Chondrocyte (in vitro differentiated cells): ENCODE measurements around the gene CSNK1A1L. TPM values are rescaled to one million over a fixed set of nuclear protein-coding genes. Genes with fewer than 3 reads are reported as not detected.

Experiments used
- DNase-seq: peaks from one replicate; pipeline ENCODE4 v3.0.0; 2021; ENCODE audit warnings: mixed read lengths, low spot score
- H3K27ac Mint-ChIP-seq: one replicate; pipeline ENCODE4 v1.8.0; 2021; ENCODE audit warnings: mild to moderate bottlenecking, moderate library complexity, mixed read lengths; ENCODE audit not compliant: unreplicated experiment
- H3K27me3 Mint-ChIP-seq: 2 replicates; pipeline ENCODE4 v1.8.0; 2021; ENCODE audit warnings: low read depth, mixed read lengths
- H3K36me3 Mint-ChIP-seq: 2 replicates; pipeline ENCODE4 v1.8.0; 2021; ENCODE audit warnings: low read depth, mixed read lengths
- H3K4me1 Mint-ChIP-seq: 2 replicates; pipeline ENCODE4 v1.8.0; 2021; ENCODE audit warnings: low read depth, mild to moderate bottlenecking, mixed read lengths
- H3K4me3 Mint-ChIP-seq: one replicate; pipeline ENCODE4 v1.8.0; 2021; ENCODE audit warnings: mild to moderate bottlenecking, moderate library complexity, mixed read lengths; ENCODE audit not compliant: unreplicated experiment
- H3K9me3 Mint-ChIP-seq: 2 replicates; pipeline ENCODE4 v1.8.0; 2021; ENCODE audit warnings: low read depth, mixed read lengths
- total RNA-seq: library from RNA; stranded (reverse); gene quantifications from 3 replicates; pipeline ENCODE4 v1.2.1, GENCODE V29; 2021
- TF ChIP-seq, protein P1 (sequence below): fragments of 200-600 bp; sonication (generic); IDR thresholded peaks from 2 replicates; pipeline ENCODE4 v1.5.0; 2021; ENCODE audit warnings: antibody characterized with exemption, mild to moderate bottlenecking, moderate library complexity

Gene CSNK1A1L
- total RNA-seq, 1 donor from 2014 or later: not detected

DNA sequence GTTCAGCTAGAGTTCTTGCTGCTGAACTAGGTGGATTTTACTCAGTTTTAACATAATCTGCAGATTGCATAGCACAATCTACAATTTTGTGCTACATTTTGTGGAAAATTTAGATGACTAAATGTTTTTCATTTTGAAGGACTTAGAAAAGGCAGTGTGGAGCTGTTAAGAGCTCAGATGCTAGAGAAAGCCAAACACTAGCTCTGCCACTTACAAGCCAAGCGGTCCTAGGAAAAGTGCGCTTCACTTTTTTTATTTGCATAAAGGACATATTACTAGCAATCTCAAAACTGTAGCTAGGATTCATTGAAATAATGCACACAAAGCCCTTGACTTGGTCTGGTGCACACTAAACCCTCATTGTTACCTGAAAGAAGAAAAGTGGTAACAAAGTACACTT is 8.1 kb upstream of the CSNK1A1L start:
- TF ChIP-seq, protein P1, sequence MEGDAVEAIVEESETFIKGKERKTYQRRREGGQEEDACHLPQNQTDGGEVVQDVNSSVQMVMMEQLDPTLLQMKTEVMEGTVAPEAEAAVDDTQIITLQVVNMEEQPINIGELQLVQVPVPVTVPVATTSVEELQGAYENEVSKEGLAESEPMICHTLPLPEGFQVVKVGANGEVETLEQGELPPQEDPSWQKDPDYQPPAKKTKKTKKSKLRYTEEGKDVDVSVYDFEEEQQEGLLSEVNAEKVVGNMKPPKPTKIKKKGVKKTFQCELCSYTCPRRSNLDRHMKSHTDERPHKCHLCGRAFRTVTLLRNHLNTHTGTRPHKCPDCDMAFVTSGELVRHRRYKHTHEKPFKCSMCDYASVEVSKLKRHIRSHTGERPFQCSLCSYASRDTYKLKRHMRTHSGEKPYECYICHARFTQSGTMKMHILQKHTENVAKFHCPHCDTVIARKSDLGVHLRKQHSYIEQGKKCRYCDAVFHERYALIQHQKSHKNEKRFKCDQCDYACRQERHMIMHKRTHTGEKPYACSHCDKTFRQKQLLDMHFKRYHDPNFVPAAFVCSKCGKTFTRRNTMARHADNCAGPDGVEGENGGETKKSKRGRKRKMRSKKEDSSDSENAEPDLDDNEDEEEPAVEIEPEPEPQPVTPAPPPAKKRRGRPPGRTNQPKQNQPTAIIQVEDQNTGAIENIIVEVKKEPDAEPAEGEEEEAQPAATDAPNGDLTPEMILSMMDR: no peak
- Mint-ChIP-seq H3K27me3 (no peaks in the 10 kb centered on the region), H3K9me3 (peaks cover 9% of the 10 kb centered on the region), H3K27ac (no peak overlapping the region), H3K4me3 (no peak overlapping the region), H3K36me3 (no peaks in the 10 kb centered on the region), H3K4me1 (peaks cover 29% of the 10 kb centered on the region)
- DNase-seq: no peak

DNA sequence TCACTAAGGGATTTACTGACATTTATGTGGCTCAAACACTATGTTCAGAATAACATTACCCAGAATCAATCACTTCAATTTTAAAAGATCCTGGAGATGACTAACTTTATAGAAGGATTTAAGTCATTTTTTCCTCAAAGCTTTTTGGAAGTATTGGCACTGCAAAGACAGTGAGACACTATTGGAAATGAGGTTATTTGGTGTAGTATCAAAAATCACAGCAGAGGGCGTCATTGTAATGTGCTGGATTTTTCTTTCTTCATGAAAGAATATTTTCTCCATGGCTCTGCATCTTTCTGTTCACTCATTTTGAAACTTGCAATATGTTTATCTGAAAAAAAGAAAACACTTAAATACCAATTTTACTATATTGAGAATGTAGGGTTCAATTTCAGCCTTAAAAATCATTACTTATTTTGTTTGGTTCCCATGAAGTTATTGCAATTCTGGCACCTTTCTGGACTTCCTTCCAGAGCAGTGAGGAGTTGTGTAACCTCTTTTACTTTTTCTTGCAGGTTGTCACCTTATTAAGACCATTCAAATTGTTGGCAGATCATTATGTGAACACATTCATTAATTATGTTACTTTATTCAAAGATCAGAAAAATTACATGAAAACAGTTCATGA is 3.7 kb upstream of the CSNK1A1L start:
- no peak overlapping the region for H3K4me3 Mint-ChIP-seq
- H3K9me3 Mint-ChIP-seq: peaks cover 6% of the 10 kb centered on the region
- H3K36me3 Mint-ChIP-seq: no peaks in the 10 kb centered on the region
- peak overlapping the region; percentile 71 for H3K27ac Mint-ChIP-seq
- peaks cover 41% of the 10 kb centered on the region for H3K4me1 Mint-ChIP-seq
- TF ChIP-seq, protein P1: peak; percentile 94
- H3K27me3 Mint-ChIP-seq: no peaks in the 10 kb centered on the region
- no peak for DNase-seq

DNA sequence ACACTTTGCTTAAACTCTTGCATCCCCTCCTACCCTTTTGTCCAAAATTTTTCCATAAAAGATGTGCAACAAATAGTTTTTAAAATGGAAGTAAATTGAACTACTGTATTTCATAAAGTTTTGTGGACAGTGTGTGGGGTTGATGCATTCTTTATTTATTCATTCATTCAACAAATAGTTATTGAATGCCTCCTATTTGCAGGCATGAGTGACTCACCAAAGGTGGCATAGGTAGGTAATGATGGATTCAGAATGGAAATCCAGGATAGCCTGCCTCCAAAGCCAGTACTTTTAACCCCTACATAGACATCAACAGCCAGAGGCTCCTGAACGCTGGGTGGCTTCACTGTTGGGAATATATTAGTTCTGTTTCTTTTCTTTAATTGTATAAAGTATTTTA is 2.4 kb upstream of the CSNK1A1L start:
- H3K9me3 Mint-ChIP-seq: peaks cover 6% of the 10 kb centered on the region
- H3K4me1 Mint-ChIP-seq: peaks cover 37% of the 10 kb centered on the region
- no peaks in the 10 kb centered on the region for H3K36me3 Mint-ChIP-seq
- DNase-seq: no peak
- TF ChIP-seq, protein P1: no peak
- H3K4me3 Mint-ChIP-seq: no peak overlapping the region
- H3K27ac Mint-ChIP-seq: no peak overlapping the region
- H3K27me3 Mint-ChIP-seq: no peaks in the 10 kb centered on the region

DNA sequence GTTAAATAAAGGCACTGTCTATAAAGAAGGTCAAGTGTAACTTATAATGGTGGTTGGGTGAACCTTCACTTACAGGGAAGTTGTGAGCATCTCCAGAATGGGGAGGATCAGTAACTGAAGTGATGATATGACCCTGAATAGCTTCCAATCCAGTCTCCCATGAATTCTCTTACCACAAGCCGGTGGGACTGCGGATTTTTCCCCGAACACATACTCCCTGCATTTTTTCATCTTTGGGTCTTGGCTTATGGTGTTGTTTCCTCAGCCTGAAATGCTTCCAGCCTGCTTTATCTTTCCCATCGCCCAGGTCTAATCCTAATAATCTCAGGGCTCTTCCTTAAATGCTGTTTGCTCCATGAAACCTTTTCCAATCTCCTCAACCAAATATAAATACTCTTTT is 2.0 kb upstream of the CSNK1A1L start:
- no peak for DNase-seq
- no peaks in the 10 kb centered on the region for H3K36me3 Mint-ChIP-seq
- H3K27ac Mint-ChIP-seq: no peak overlapping the region
- H3K4me3 Mint-ChIP-seq: no peak overlapping the region
- peaks cover 6% of the 10 kb centered on the region for H3K9me3 Mint-ChIP-seq
- TF ChIP-seq, protein P1: no peak
- no peaks in the 10 kb centered on the region for H3K27me3 Mint-ChIP-seq
- H3K4me1 Mint-ChIP-seq: peaks cover 39% of the 10 kb centered on the region

DNA sequence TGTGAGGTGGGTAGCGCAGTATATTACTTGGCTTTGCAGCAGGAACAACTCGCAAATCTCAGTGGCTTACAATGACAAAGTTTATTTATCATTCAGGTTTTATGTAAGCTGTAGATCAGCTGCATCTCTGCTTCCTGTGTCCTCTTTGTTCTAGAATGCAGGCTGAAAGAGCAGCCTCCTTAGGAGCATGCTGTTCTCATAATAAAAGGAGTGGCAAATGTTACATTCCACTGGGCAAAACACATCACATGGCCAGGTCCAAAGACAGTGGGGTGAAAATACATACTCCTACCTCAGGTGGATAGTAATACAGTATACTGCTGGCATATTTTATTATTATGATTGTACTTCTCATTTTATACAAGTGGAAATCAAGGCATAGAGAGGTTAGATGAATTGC is 1.2 kb upstream of the CSNK1A1L start:
- H3K9me3 Mint-ChIP-seq: peaks cover 6% of the 10 kb centered on the region
- H3K36me3 Mint-ChIP-seq: no peaks in the 10 kb centered on the region
- H3K4me1 Mint-ChIP-seq: peaks cover 48% of the 10 kb centered on the region
- no peak overlapping the region for H3K4me3 Mint-ChIP-seq
- TF ChIP-seq, protein P1: no peak
- DNase-seq: no peak
- no peaks in the 10 kb centered on the region for H3K27me3 Mint-ChIP-seq
- H3K27ac Mint-ChIP-seq: no peak overlapping the region
